HUES64 (cell line): ENCODE data around the gene BMAL1.

Experiments
- H3K27ac ChIP-seq: 2 replicates; pipeline ENCODE4 v1.7.0; 2013; ENCODE audit warnings: low read depth, low read length, inconsistent platforms
- H3K27me3 ChIP-seq: 2 replicates; pipeline ENCODE4 v1.6.1; 2013; ENCODE audit warnings: mild to moderate bottlenecking, low read length; ENCODE audit not compliant: insufficient read depth
- H3K36me3 ChIP-seq: 2 replicates; pipeline ENCODE4 v1.6.1; 2013; ENCODE audit warnings: mild to moderate bottlenecking, low read length; ENCODE audit not compliant: insufficient read depth
- H3K4me1 ChIP-seq: 2 replicates; pipeline ENCODE4 v1.6.1; 2013; ENCODE audit warnings: mild to moderate bottlenecking, low read length, moderate library complexity; ENCODE audit not compliant: insufficient read depth
- H3K4me3 ChIP-seq: 2 replicates; pipeline ENCODE4 v1.5.1; 2013; ENCODE audit warnings: mild to moderate bottlenecking, low read length, moderate library complexity
- H3K9ac ChIP-seq: 2 replicates; pipeline ENCODE4 v1.6.1; 2013; ENCODE audit warnings: mild to moderate bottlenecking, low read depth, low read length
- H3K9me3 ChIP-seq: 2 replicates; pipeline ENCODE4 v1.6.1; 2013; ENCODE audit warnings: low read depth, low read length; ENCODE audit not compliant: insufficient read depth
- WGBS: fragments of 150-250, 120-280 bp; methylation state at CpG from one replicate; pipeline ENCODE4 v1.1.7; 2013; ENCODE audit warnings: missing lambda C conversion rate; 5-methylcytosine and 5-hydroxymethylcytosine counted together

The BMAL1 gene

GRCh38 chr11:13335319-13335718 lies 57.7 kb downstream of the BMAL1 start:
- Histone ChIP-seq H3K36me3 (no peaks in the 10 kb centered on the region), H3K27me3 (no peaks in the 10 kb centered on the region), H3K27ac (no peak overlapping the region), H3K9ac (no peak overlapping the region), H3K4me1 (no peaks in the 10 kb centered on the region), H3K9me3 (no peaks in the 10 kb centered on the region), H3K4me3 (no peak overlapping the region)
- WGBS = 11% methylated on average over 4 of the region's 5 CpGs

GRCh38 chr11:13336246-13336878 lies 58.8 kb downstream of the BMAL1 start:
- Histone ChIP-seq H3K9me3 (no peaks in the 10 kb centered on the region), H3K27ac (no peak overlapping the region), H3K36me3 (no peaks in the 10 kb centered on the region), H3K4me1 (no peaks in the 10 kb centered on the region), H3K4me3 (no peak overlapping the region), H3K9ac (no peak overlapping the region), H3K27me3 (no peaks in the 10 kb centered on the region)
- 87% methylated on average over 9 of the region's 9 CpGs for WGBS

- Histone ChIP-seq H3K9ac (no peak overlapping the region), H3K4me3 (no peak overlapping the region), H3K36me3 (no peaks in the 10 kb centered on the region), H3K27me3 (no peaks in the 10 kb centered on the region), H3K4me1 (no peaks in the 10 kb centered on the region), H3K9me3 (no peaks in the 10 kb centered on the region), H3K27ac (no peak overlapping the region)
- 96% methylated on average over 5 of the region's 5 CpGs for WGBS
Measured at GRCh38 chr11:13338019-13338426, 60.4 kb downstream of the BMAL1 start.

GRCh38 chr11:13338427-13339069 lies 61.0 kb downstream of the BMAL1 start:
- Histone ChIP-seq H3K27ac (no peak overlapping the region), H3K9me3 (no peaks in the 10 kb centered on the region), H3K27me3 (no peaks in the 10 kb centered on the region), H3K36me3 (no peaks in the 10 kb centered on the region), H3K4me3 (no peak overlapping the region), H3K4me1 (no peaks in the 10 kb centered on the region), H3K9ac (no peak overlapping the region)
- WGBS = 93% methylated on average over 9 of the region's 9 CpGs

GRCh38 chr11:13339195-13340153 lies 61.9 kb downstream of the BMAL1 start:
- Histone ChIP-seq H3K27ac (no peak overlapping the region), H3K4me3 (no peak overlapping the region), H3K9ac (no peak overlapping the region), H3K36me3 (no peaks in the 10 kb centered on the region), H3K27me3 (no peaks in the 10 kb centered on the region), H3K9me3 (no peaks in the 10 kb centered on the region), H3K4me1 (no peaks in the 10 kb centered on the region)
- 82% methylated on average over 11 of the region's 11 CpGs for WGBS

- Histone ChIP-seq H3K27ac (no peak overlapping the region), H3K9ac (no peak overlapping the region), H3K4me3 (no peak overlapping the region), H3K4me1 (no peaks in the 10 kb centered on the region), H3K9me3 (no peaks in the 10 kb centered on the region), H3K27me3 (no peaks in the 10 kb centered on the region), H3K36me3 (no peaks in the 10 kb centered on the region)
- 87% methylated on average over 5 of the region's 5 CpGs for WGBS
Measured at GRCh38 chr11:13341026-13341425, 63.4 kb downstream of the BMAL1 start.

GRCh38 chr11:13343067-13343466 lies 65.5 kb downstream of the BMAL1 start:
- Histone ChIP-seq H3K27ac (no peak overlapping the region), H3K36me3 (no peaks in the 10 kb centered on the region), H3K9me3 (no peaks in the 10 kb centered on the region), H3K27me3 (no peaks in the 10 kb centered on the region), H3K4me3 (no peak overlapping the region), H3K4me1 (no peaks in the 10 kb centered on the region), H3K9ac (no peak overlapping the region)
- WGBS = 94% methylated on average over 4 of the region's 4 CpGs

- Histone ChIP-seq H3K4me1 (no peaks in the 10 kb centered on the region), H3K36me3 (no peaks in the 10 kb centered on the region), H3K9me3 (no peaks in the 10 kb centered on the region), H3K4me3 (no peak overlapping the region), H3K27ac (no peak overlapping the region), H3K27me3 (no peaks in the 10 kb centered on the region), H3K9ac (no peak overlapping the region)
- WGBS = 70% methylated on average over 10 of the region's 10 CpGs
Measured at GRCh38 chr11:13343931-13344717, 66.5 kb downstream of the BMAL1 start.

- no peak overlapping the region for H3K4me3 ChIP-seq
- no peak overlapping the region for H3K27ac ChIP-seq
- no peaks in the 10 kb centered on the region for H3K4me1 ChIP-seq
- no peaks in the 10 kb centered on the region for H3K27me3 ChIP-seq
- H3K9me3 ChIP-seq = no peaks in the 10 kb centered on the region
- 93% methylated on average over 1 of the region's 1 CpG for WGBS
- H3K9ac ChIP-seq = no peak overlapping the region
- H3K36me3 ChIP-seq = no peaks in the 10 kb centered on the region
Measured at GRCh38 chr11:13344818-13345217, 67.2 kb downstream of the BMAL1 start.

GRCh38 chr11:13346470-13346869 lies 68.9 kb downstream of the BMAL1 start:
- no peak overlapping the region for H3K27ac ChIP-seq
- 91% methylated on average over 5 of the region's 5 CpGs for WGBS
- H3K4me3 ChIP-seq = no peak overlapping the region

More at GRCh38 chr11:13346470-13346869, 68.9 kb downstream of the BMAL1 start:
- H3K9ac ChIP-seq = no peak overlapping the region
- no peaks in the 10 kb centered on the region for H3K27me3 ChIP-seq
- H3K9me3 ChIP-seq = no peaks in the 10 kb centered on the region
- no peaks in the 10 kb centered on the region for H3K36me3 ChIP-seq
- H3K4me1 ChIP-seq = no peaks in the 10 kb centered on the region
